AG04450 (cell line): Measurements from ENCODE around the gene CLIP1. TPM values are rescaled to one million over a fixed set of nuclear protein-coding genes. Genes with fewer than 3 reads are reported as not detected.
A peak's percentile ranks its signal among the peaks of the same experiment; 100 is the strongest.

Source experiments
- CTCF ChIA-PET: fragments of 300-600, 350-600 bp; formaldehyde crosslinking; extraction: SDS; loops from one replicate; lab custom pipeline; 2022; ENCODE audit warnings: antibody characterized with exemption, inconsistent platforms; lab: Charles Lee
- POLR2A ChIA-PET: fragments of 350-600 bp; formaldehyde crosslinking; extraction: SDS; loops from one replicate; lab custom pipeline; 2021; ENCODE audit warnings: antibody characterized with exemption, inconsistent platforms; lab: Yijun Ruan, JAX
- DNase-seq: peaks from one replicate; pipeline ENCODE4 v3.0.0-alpha.2; 2011; ENCODE audit warnings: low read depth, low spot score
- H3K27ac ChIP-seq: one replicate; pipeline ENCODE4 v1.5.1; 2012; ENCODE audit warnings: low read depth, low read length, control low read depth
- H3K27me3 ChIP-seq: one replicate; pipeline ENCODE4 v1.6.0; 2012; ENCODE audit warnings: low read length; ENCODE audit not compliant: control insufficient read depth, insufficient read depth
- H3K4me3 ChIP-seq: 2 replicates; pipeline ENCODE4 v1.5.1; 2011; ENCODE audit warnings: mild to moderate bottlenecking, low read depth, low read length, control low read depth
- H3K9me3 ChIP-seq: 2 replicates; pipeline ENCODE4 v1.5.1; 2012; ENCODE audit warnings: low read length; ENCODE audit not compliant: control insufficient read depth, insufficient read depth
- polyA plus RNA-seq: library from polyadenylated mRNA; depleted of rRNA; stranded (reverse); fragments of >200 nt; gene quantifications from 2 replicates; pipeline ENCODE4 v1.2.3, GENCODE V29; 2011
- TF ChIP-seq, protein P1 (sequence below): IDR thresholded peaks from 2 replicates; pipeline ENCODE4 v1.5.1; 2011; ENCODE audit warnings: low read depth, low read length, control low read depth, inconsistent platforms

Gene CLIP1
- polyA plus RNA-seq, 1 experiment: 63.6 TPM

DNA sequence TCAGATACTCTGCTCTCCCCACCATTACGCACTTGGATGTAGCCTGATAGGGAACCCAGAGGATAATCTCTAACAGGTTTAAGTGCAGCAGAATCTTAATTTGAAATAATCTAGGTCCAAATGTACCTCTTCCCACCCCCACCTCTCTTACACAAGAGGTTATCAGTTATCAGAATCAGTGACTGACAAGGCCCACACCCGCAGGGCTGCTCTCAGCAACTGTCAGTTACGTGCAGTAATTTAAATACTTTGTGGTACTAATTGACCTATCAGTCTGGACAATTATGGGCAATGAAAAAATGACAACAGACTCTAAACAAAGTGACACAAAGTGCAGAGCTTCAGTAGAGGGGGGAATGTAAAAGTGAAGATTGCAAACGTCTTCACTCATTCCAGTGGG, 74.0 kb downstream of the CLIP1 start:
- ChIA-PET CTCF (interaction anchor here (0.7 to 3.0 kb wide), 3 partner anchors 8 to 244 kb away, joined by 6 to 20 read pairs (median 7); no protein-coding TSS in a partner anchor), POLR2A (no interaction called here)
- no peak overlapping the region for H3K4me3 ChIP-seq
- DNase-seq: no peak
- H3K9me3 ChIP-seq: no peaks in the 10 kb centered on the region
- no peak overlapping the region for H3K27ac ChIP-seq
- TF ChIP-seq, protein P1, sequence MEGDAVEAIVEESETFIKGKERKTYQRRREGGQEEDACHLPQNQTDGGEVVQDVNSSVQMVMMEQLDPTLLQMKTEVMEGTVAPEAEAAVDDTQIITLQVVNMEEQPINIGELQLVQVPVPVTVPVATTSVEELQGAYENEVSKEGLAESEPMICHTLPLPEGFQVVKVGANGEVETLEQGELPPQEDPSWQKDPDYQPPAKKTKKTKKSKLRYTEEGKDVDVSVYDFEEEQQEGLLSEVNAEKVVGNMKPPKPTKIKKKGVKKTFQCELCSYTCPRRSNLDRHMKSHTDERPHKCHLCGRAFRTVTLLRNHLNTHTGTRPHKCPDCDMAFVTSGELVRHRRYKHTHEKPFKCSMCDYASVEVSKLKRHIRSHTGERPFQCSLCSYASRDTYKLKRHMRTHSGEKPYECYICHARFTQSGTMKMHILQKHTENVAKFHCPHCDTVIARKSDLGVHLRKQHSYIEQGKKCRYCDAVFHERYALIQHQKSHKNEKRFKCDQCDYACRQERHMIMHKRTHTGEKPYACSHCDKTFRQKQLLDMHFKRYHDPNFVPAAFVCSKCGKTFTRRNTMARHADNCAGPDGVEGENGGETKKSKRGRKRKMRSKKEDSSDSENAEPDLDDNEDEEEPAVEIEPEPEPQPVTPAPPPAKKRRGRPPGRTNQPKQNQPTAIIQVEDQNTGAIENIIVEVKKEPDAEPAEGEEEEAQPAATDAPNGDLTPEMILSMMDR: no peak
- H3K27me3 ChIP-seq: no peaks in the 10 kb centered on the region

DNA sequence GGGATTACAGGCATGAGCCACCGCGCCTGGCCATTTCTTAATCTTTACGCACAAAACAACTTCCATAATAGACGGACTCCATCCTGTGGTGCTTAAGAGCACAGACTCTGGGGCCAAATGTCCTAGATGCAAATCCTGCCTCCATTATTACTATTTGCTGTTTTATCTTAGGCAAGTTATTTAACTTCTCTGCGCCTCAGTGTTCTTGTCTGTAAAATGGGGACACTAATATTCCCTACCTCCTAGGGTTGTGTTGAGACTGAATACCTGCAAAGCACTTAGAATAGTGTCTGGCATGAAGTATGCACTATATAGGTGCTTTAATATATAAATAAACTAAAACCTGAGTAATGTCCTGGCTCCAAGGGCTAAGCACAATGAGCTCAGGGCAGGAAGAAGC, 76.4 kb downstream of the CLIP1 start:
- Histone ChIP-seq H3K4me3 (no peak overlapping the region), H3K9me3 (no peaks in the 10 kb centered on the region), H3K27me3 (no peaks in the 10 kb centered on the region), H3K27ac (no peak overlapping the region)
- TF ChIP-seq, protein P1: no peak
- DNase-seq: no peak
- ChIA-PET CTCF (interaction anchor here (1.0 to 3.0 kb wide), 2 partner anchors 8 to 10 kb away, joined by 3 to 20 read pairs; no protein-coding TSS in a partner anchor), POLR2A (no interaction called here)

DNA sequence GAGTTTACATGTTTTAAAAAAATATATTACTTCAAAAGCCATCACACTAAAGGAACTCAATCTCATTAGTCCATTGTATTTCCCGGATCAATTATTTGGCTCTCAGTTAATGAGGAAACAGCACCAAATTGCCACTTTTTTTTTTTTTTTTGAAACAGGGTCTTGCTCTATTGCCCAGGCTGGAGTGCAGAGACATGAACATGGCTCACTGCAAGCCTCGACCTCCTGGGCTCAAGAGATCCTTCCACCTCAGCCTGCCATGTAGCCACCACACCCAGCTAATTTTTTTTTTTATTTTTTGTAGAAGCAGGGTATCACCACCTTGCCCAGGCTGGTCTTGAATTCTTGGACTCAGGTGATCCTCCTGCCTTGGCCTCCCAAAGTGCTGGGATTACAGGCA, 77.4 kb downstream of the CLIP1 start:
- ChIA-PET POLR2A (no interaction called here), CTCF (interaction anchor here (0.7 to 1.9 kb wide), 2 partner anchors 9 to 11 kb away, joined by 3 to 11 read pairs; no protein-coding TSS in a partner anchor)
- no peaks in the 10 kb centered on the region for H3K27me3 ChIP-seq
- no peak overlapping the region for H3K27ac ChIP-seq
- no peak overlapping the region for H3K4me3 ChIP-seq
- TF ChIP-seq, protein P1: no peak
- no peaks in the 10 kb centered on the region for H3K9me3 ChIP-seq
- no peak for DNase-seq

DNA sequence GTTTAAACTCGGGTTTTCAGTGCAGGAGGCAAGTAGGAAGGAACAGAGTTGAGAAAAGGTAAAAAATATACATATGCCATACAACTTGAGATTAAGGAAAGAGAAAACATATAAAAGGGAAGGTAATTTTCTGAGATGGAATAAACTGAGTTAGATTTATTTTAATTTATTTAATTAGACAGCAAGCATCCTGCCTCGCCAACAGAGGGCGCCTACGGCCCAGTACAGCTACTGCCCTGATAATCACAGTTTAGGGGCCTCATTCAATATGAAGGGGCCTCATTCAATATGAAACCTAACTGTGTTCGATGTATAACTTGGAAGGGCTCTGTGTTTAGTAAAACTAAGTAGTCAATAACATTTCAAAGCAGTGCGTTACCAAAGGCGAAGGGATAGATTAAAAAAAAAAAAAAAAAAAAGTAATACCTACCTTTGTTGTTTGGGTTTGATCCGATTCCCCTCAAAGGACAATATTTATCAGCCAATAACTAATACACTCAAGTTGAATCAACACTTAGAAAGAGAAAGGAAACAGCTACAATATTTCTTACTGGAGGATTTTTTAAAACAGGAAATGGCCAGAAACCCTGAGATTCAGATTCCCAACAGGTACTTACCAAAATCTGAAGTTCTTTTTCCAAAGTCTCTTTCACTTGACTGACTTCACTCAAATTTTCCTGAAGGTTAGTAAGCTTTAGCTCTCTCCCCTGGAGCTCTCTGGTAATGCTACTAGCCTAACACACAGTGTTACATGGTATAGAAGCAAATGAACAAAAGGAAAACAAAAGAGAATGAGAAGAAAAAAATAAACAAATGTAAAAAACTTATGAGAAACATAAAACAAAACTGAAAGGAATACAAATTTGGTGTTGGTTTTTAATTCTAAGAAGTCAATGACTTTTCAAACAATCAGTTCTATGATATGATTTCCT, 86.2 kb downstream of the CLIP1 start:
- Histone ChIP-seq H3K27ac (no peak overlapping the region), H3K4me3 (no peak overlapping the region), H3K27me3 (no peaks in the 10 kb centered on the region), H3K9me3 (no peaks in the 10 kb centered on the region)
- ChIA-PET POLR2A (no interaction called here), CTCF (interaction anchor here (0.5 to 4.9 kb wide), 26 partner anchors 8 to 574 kb away, joined by 3 to 48 read pairs (median 4); no protein-coding TSS in a partner anchor)
- TF ChIP-seq, protein P1: peak; percentile 72
- no peak for DNase-seq
